8988T (cell line): ENCODE measurements around the gene MYO7B.

Experiments used
- DNase-seq: peaks from one replicate; pipeline ENCODE4 v3.0.0; 2011

Gene MYO7B

GRCh38 chr2:127575941-127576432 is 40.5 kb downstream of the MYO7B start:
- no peak for DNase-seq

- DNase-seq = no peak
These were observed 41.1 kb downstream of the MYO7B start for GRCh38 chr2:127576433-127577207.

GRCh38 chr2:127577208-127577475 is 41.7 kb downstream of the MYO7B start:
- DNase-seq = no peak

GRCh38 chr2:127577503-127577902 is 42.0 kb downstream of the MYO7B start:
- no peak for DNase-seq

- DNase-seq = no peak
These were observed 42.5 kb downstream of the MYO7B start for GRCh38 chr2:127577973-127578372.

- no peak for DNase-seq
These were observed 42.9 kb downstream of the MYO7B start for GRCh38 chr2:127578411-127578810.

GRCh38 chr2:127579231-127579630 is 43.7 kb downstream of the MYO7B start:
- DNase-seq = peak; percentile 1

- peak; percentile 8 for DNase-seq
These were observed 44.9 kb downstream of the MYO7B start for GRCh38 chr2:127580167-127581049.

- peak; percentile 2 for DNase-seq
These were observed 45.5 kb downstream of the MYO7B start for GRCh38 chr2:127581050-127581345.

GRCh38 chr2:127581516-127582490 is 46.3 kb downstream of the MYO7B start:
- DNase-seq = no peak

GRCh38 chr2:127582863-127583861 is 47.7 kb downstream of the MYO7B start:
- no peak for DNase-seq

GRCh38 chr2:127584047-127584446 is 48.6 kb downstream of the MYO7B start:
- no peak for DNase-seq

- DNase-seq = no peak
These were observed 49.1 kb downstream of the MYO7B start for GRCh38 chr2:127584516-127585033.

GRCh38 chr2:127585270-127585807 is 49.9 kb downstream of the MYO7B start:
- no peak for DNase-seq

- DNase-seq = no peak
These were observed 50.7 kb downstream of the MYO7B start for GRCh38 chr2:127586136-127586535.

- no peak for DNase-seq
These were observed 51.3 kb downstream of the MYO7B start for GRCh38 chr2:127586746-127587295.

- no peak for DNase-seq
These were observed 52.8 kb downstream of the MYO7B start for GRCh38 chr2:127588241-127588640.

- no peak for DNase-seq
These were observed 53.9 kb downstream of the MYO7B start for GRCh38 chr2:127589358-127589757.

- DNase-seq = no peak
These were observed 54.4 kb downstream of the MYO7B start for GRCh38 chr2:127589841-127590240.

GRCh38 chr2:127590386-127591190 is 55.1 kb downstream of the MYO7B start:
- no peak for DNase-seq
